Right lobe of liver (tissue), 6 donors: ENCODE data around the gene CIAO3. TPM values are rescaled to one million over a fixed set of nuclear protein-coding genes. Genes with fewer than 3 reads are reported as not detected.

ENCODE experiments used
- ATAC-seq, 4 donors: fragments of 200-7000 bp; cut with Tn5 transposase; one replicate each; pipeline ENCODE4 v1.9.1; 2020; ENCODE audit warnings: mild to moderate bottlenecking in 4 of 4, moderate library complexity in 4 of 4
- DNase-seq, 3 donors: peaks; one replicate each; pipeline ENCODE4 v3.0.0-alpha.2; 2020
- H3K27ac ChIP-seq, 3 donors: fragments of 200-600 bp; one replicate each; pipeline ENCODE4 v1.8.0; 2022
- H3K27me3 ChIP-seq, 2 donors: fragments of 200-600 bp; one replicate each; pipeline ENCODE4 v1.8.0; 2022
- H3K36me3 ChIP-seq, 4 donors: fragments of 200-600 bp; sonication (generic) in 1 of 4; one replicate each; pipeline versions ENCODE4 v1.5.1 to v1.8.0; 2017 to 2022; ENCODE audit warnings: control low read depth in 1 of 4
- H3K4me1 ChIP-seq, 4 donors: fragments of 200-600 bp; sonication (generic) in 1 of 4; one replicate each; pipeline versions ENCODE4 v1.5.1 to v1.8.0; 2017 to 2022; ENCODE audit warnings: control low read depth in 1 of 4
- H3K4me3 ChIP-seq, 3 donors: fragments of 200-600 bp; one replicate each; pipeline ENCODE4 v1.8.0; 2022
- H3K9me3 ChIP-seq, 4 donors: fragments of 200-600 bp; sonication (generic) in 1 of 4; one replicate each; pipeline versions ENCODE4 v1.5.1 to v1.8.0; 2017 to 2022; ENCODE audit warnings: control low read depth in 1 of 4
- POLR2A ChIP-seq: fragments of 450-650 bp; IDR thresholded peaks from one replicate; pipeline ENCODE4 v1.6.1; 2017; ENCODE audit warnings: antibody characterized with exemption, mild to moderate bottlenecking
- WGBS: methylation state at CpG from one replicate; pipeline ENCODE4 v1.1.6; 2018; ENCODE audit warnings: low coverage, low lambda C conversion rate; ENCODE audit not compliant: insufficient coverage; ENCODE audit errors: missing lambda C conversion rate; 5-methylcytosine and 5-hydroxymethylcytosine counted together
- intact Hi-C, 2 donors: fragments of 100-400 bp; cut with DNase I; formaldehyde crosslinking; loops; one replicate each; pipeline versions ENCODE4 v1.11.2 to v1.14.1; 2022
- total RNA-seq, 6 experiments: library from RNA; depleted of rRNA in 2 of 6; stranded (reverse); fragments of >200 nt in 2 of 6; fragmentation: NEBNext Ultra II Directional in 3 of 6; extraction: Animal tissue kit (Norgen Biotek cat#: 25700) in 3 of 6; gene quantifications; one replicate each; pipeline versions ENCODE4 v1.1.0 to v1.2.4, GENCODE V29; 2016 to 2023
- TF ChIP-seq, protein P1 (sequence below), 4 donors: fragments of 200-600 bp in 3 of 4; fragments of 450-650 bp in 1 of 4; IDR thresholded peaks; one replicate each; pipeline versions ENCODE4 v1.5.1 to v1.8.0; 2016 to 2022; ENCODE audit warnings: antibody characterized with exemption in 4 of 4, mild to moderate bottlenecking in 2 of 4
- donor health status: DM: no; HTN: yes; CAD: no.
- donor health status: DM: no; HTN: no; CAD: no.
- donor health status: DM: no; HTN: no; CAD: no.
- donor health status: DM: no; HTN: yes; CAD: no.
- donor health status: DM: no; HTN: yes; CAD: no.

The CIAO3 gene
- total RNA-seq, 6 experiments from 2014 or later, result 11.9 to 26.1 (median 17.3) TPM

DNA sequence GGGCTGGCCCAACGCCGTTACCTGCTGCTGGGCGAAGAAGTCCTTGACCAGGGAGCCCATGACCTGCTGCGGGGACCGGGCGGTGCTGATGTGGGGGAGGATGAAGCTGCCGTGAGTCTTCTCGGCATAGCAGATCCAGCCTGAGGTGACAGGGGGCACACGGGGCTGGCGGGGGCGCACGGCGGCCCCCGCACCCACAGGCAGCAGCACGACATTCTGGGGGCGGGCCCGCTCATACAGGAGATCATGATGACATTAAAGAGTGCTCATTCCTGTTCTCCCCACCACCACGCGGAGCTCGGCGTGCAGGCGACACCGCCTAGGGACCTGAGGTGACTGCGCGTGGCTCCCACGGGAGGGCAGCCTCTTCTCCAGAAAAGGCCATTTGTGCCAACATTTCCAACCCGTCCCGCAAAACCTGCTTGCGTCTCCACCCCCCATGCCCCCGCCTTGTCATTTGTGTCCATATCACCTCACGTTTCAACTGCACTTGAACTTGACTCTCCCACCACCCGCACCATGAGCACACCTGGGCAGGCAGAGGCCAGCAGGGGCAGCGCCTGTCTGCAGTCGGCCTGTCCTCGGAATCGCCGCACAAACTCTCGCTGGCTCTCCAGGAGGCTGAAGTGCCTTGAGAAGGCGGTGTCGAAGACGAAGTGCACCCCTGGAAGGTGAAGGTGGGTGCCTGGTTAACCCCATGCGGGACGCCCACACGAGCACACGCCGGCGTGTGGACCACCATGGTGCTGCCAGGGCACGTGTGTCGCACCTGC lies 6.4 kb downstream of the CIAO3 start:
- H3K4me1 ChIP-seq, result peaks cover 0 to 2% (median under 1%) of the 10 kb centered on the region in 4 donors
- H3K36me3 ChIP-seq, result peaks cover 0 to 34% (median 3%) of the 10 kb centered on the region in 4 donors
- H3K27me3 ChIP-seq, result no peaks in the 10 kb centered on the region
- DNase-seq (no peak), ATAC-seq (no peak)
- no peak overlapping the region for H3K27ac ChIP-seq
- TF ChIP-seq, protein P1, sequence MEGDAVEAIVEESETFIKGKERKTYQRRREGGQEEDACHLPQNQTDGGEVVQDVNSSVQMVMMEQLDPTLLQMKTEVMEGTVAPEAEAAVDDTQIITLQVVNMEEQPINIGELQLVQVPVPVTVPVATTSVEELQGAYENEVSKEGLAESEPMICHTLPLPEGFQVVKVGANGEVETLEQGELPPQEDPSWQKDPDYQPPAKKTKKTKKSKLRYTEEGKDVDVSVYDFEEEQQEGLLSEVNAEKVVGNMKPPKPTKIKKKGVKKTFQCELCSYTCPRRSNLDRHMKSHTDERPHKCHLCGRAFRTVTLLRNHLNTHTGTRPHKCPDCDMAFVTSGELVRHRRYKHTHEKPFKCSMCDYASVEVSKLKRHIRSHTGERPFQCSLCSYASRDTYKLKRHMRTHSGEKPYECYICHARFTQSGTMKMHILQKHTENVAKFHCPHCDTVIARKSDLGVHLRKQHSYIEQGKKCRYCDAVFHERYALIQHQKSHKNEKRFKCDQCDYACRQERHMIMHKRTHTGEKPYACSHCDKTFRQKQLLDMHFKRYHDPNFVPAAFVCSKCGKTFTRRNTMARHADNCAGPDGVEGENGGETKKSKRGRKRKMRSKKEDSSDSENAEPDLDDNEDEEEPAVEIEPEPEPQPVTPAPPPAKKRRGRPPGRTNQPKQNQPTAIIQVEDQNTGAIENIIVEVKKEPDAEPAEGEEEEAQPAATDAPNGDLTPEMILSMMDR (IDR thresholded peaks at IDR 0.05), result no peak
- no peak for TF ChIP-seq POLR2A
- H3K9me3 ChIP-seq, result no peaks in the 10 kb centered on the region
- H3K4me3 ChIP-seq, result no peak overlapping the region
- 85% methylated on average over 17 of the region's 49 CpGs for WGBS
- intact Hi-C loops, result no loop called here

DNA sequence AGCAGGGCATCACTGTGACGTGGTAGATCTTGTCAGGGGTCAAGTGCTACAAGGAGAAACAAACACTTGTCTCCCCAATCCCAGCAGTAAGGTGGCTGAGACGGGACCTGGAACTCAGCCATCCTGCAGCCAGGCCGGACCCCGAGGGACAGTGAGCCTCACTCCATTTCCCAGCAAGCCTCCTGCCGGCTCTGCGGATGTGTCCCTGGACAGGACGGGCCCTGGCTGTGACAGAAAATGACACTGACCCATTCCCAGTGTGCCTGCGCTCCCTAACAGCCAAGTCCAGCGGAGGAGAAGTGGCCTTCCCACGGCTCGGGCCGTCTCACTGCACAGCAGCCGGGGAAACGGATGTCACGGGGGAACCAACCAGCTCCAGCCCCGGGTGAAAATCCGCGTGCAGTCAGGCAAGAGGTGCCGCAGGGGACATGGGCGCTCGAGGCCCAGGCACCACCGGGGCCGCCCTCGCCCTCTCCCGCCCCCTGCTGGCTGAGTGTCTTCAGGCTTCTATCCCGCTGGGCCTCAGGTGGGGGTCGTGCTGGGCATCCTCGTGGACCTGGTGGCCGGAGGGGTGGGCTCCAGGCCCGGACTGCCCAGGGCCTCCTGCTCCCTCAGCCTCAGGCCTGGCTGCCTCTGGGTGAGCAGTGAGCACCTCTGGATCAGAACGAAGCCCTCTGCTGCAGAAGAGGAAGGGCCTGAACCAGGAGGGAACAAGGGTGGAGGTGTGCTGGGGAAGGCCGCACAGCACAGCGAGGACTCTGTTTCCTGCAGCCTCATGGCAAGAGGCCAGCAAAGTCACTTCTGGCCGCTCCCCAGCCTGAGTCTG lies 7.2 kb downstream of the CIAO3 start:
- H3K36me3 ChIP-seq, result peaks cover 0 to 34% (median 3%) of the 10 kb centered on the region in 4 donors
- WGBS, result no CpG with 5 or more reads among the region's 34 CpGs

DNA sequence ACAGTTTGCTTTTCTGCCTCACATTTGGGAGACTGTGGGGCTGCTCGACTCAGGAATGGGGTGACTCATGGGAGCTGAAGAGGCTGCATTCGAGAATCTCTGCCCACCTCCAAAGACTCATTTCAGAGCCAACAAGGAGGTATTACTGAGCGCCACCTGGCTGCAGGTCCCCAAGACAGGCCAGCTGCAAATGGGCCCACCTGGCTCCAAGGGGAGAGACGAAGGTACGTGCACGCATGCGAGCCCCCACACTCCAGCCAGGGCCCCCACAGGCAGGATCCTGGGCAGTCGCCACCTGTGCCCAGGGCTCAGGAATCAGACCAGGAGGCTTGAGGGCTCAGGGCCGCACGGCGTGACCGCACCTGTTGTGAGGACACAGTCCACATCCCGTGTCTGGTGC lies 7.9 kb downstream of the CIAO3 start:
- no CpG with 5 or more reads among the region's 13 CpGs for WGBS
- DNase-seq (no peak), ATAC-seq (no peak)
- intact Hi-C loops, result no loop called here
- Histone ChIP-seq H3K36me3 (peaks cover 0 to 34% (median 3%) of the 10 kb centered on the region in 4 donors), H3K27me3 (no peaks in the 10 kb centered on the region), H3K9me3 (no peaks in the 10 kb centered on the region), H3K4me1 (peaks cover 0 to 7% (median 0%) of the 10 kb centered on the region in 4 donors), H3K4me3 (no peak overlapping the region), H3K27ac (no peak overlapping the region)
- TF ChIP-seq, protein P1 (IDR thresholded peaks at IDR 0.05), result no peak
- TF ChIP-seq POLR2A, result no peak

More for the DNA sequence above, 7.2 kb downstream of the CIAO3 start:
- Histone ChIP-seq H3K9me3 (no peaks in the 10 kb centered on the region), H3K27me3 (no peaks in the 10 kb centered on the region), H3K4me1 (peaks cover 0 to 1% (median 0%) of the 10 kb centered on the region in 4 donors), H3K4me3 (no peak overlapping the region), H3K27ac (no peak overlapping the region)
- TF ChIP-seq, protein P1 (IDR thresholded peaks at IDR 0.05), result peak in 2 of 4 donors; percentile 20 to 26
- no peak for TF ChIP-seq POLR2A
- peak in 1 of 3 donors; percentile 52 for DNase-seq
- ATAC-seq, result peak in 2 of 4 donors; percentile 6 to 15
- intact Hi-C loops, result no loop called here

DNA sequence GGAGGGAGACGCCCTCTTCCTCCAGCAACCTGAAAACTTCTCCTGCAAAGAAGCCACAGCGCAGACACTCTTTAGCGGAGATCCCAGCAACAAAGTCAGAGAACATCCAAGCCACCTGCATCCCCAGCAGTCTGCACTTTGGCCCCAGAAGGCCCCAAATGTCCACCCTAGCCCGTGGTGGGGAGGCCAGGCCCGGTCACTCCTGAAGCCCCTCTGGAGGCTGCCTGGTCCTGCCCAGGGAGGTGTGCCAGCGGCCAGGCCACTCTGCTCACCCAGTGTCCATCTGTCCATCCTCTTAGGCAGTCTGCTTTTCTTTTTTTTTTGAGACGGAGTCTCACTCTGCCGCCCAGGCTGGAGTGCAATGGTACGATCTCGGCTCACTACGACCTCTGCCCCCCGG lies 8.5 kb downstream of the CIAO3 start:
- H3K4me1 ChIP-seq, result peaks cover 0 to 13% (median 0%) of the 10 kb centered on the region in 4 donors
- no peaks in the 10 kb centered on the region for H3K27me3 ChIP-seq
- WGBS, result 98% methylated on average over 10 of the region's 12 CpGs
- DNase-seq (no peak), ATAC-seq (no peak)
- no peak overlapping the region for H3K4me3 ChIP-seq
- H3K27ac ChIP-seq, result no peak overlapping the region
- no peaks in the 10 kb centered on the region for H3K9me3 ChIP-seq
- TF ChIP-seq, protein P1 (IDR thresholded peaks at IDR 0.05), result no peak
- no peak for TF ChIP-seq POLR2A
- peaks cover 0 to 32% (median 3%) of the 10 kb centered on the region in 4 donors for H3K36me3 ChIP-seq
- intact Hi-C loops, result no loop called here
